HG03469 (cell line): ENCODE results near the gene UNCX.

Experiments used
- ATAC-seq: cut with Tn5 transposase; IDR thresholded peaks from one replicate; pipeline ENCODE4 v1.9.1; 2021; ENCODE audit warnings: mild to moderate bottlenecking, moderate library complexity, moderate number of reproducible peaks; ENCODE audit not compliant: unreplicated experiment

The UNCX gene

GRCh38 chr7:1242606-1243289 is 10.1 kb downstream of the UNCX start:
- no peak for ATAC-seq

- ATAC-seq, result no peak
Observed at GRCh38 chr7:1243290-1243963, 10.8 kb downstream of the UNCX start.

- ATAC-seq, result no peak
Observed at GRCh38 chr7:1243964-1244416, 11.3 kb downstream of the UNCX start.

GRCh38 chr7:1244700-1245523 is 12.2 kb downstream of the UNCX start:
- no peak for ATAC-seq

- ATAC-seq, result no peak
Observed at GRCh38 chr7:1245524-1246050, 12.9 kb downstream of the UNCX start.

GRCh38 chr7:1246160-1246870 is 13.6 kb downstream of the UNCX start:
- ATAC-seq, result no peak

GRCh38 chr7:1246871-1247526 is 14.3 kb downstream of the UNCX start:
- no peak for ATAC-seq

- no peak for ATAC-seq
Observed at GRCh38 chr7:1247527-1248041, 14.9 kb downstream of the UNCX start.

GRCh38 chr7:1248143-1248915 is 15.7 kb downstream of the UNCX start:
- ATAC-seq, result no peak

GRCh38 chr7:1248916-1249581 is 16.4 kb downstream of the UNCX start:
- no peak for ATAC-seq

- ATAC-seq, result no peak
Observed at GRCh38 chr7:1249731-1250130, 17.1 kb downstream of the UNCX start.

- ATAC-seq, result no peak
Observed at GRCh38 chr7:1250901-1251300, 18.2 kb downstream of the UNCX start.

GRCh38 chr7:1251796-1252539 is 19.3 kb downstream of the UNCX start:
- ATAC-seq, result no peak

GRCh38 chr7:1252540-1253090 is 19.9 kb downstream of the UNCX start:
- ATAC-seq, result no peak

GRCh38 chr7:1253681-1254181 is 21.1 kb downstream of the UNCX start:
- ATAC-seq, result no peak

GRCh38 chr7:1254281-1255079 is 21.8 kb downstream of the UNCX start:
- ATAC-seq, result no peak
